ENCODE results near the gene PPP1R9B.

PPP1R9B gene

DNA sequence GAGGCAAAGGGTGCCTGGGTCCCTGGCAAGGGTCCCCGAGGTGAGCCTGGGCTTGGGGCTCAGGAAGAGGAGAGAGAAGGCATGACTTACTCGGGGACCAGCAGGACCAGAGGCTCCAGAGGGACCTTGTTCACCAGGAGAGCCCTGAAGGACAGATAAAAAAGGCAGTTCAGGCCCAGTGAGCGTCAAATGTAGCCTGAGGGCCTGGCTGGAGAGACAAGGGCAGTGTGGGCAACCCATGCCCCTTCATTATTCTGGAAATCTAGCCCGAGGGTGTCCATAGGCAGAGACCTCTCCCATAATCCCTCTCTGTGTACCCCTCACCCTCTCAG lies 36.9 kb upstream of the PPP1R9B start:
- no peak for DNase-seq (ENCODE audit: low read depth)

DNA sequence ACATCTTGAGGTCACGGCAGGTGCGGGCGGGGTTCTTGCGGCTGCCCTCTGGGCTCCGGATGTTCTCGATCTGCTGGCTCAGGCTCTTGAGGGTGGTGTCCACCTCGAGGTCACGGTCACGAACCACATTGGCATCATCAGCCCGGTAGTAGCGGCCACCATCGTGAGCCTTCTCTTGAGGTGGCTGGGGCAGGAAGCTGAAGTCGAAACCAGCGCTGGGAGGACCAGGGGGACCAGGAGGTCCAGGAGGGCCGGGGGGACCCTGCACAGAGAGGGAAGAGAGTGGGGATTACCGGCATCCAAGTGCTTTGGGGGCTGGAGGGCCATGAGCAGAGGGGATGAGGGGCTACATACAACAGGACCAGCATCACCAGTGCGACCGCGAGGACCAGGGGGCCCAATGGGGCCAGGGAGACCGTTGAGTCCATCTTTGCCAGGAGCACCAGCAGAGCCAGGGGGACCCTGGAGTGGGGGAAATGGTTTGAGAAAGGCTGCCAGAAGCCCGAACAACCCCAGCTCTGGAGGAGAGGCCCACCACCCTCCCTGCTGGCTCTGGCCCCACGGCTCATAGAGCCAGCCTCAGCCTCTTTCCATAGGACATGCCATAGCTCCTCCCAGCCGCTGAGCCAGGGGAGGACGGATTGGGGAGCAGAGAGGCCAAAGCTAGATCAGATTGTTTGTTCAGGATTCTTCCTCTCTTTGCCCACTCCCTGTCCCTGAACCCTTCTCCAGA lies 36.4 kb upstream of the PPP1R9B start:
- no peak for DNase-seq (ENCODE audit: low read depth)

DNA sequence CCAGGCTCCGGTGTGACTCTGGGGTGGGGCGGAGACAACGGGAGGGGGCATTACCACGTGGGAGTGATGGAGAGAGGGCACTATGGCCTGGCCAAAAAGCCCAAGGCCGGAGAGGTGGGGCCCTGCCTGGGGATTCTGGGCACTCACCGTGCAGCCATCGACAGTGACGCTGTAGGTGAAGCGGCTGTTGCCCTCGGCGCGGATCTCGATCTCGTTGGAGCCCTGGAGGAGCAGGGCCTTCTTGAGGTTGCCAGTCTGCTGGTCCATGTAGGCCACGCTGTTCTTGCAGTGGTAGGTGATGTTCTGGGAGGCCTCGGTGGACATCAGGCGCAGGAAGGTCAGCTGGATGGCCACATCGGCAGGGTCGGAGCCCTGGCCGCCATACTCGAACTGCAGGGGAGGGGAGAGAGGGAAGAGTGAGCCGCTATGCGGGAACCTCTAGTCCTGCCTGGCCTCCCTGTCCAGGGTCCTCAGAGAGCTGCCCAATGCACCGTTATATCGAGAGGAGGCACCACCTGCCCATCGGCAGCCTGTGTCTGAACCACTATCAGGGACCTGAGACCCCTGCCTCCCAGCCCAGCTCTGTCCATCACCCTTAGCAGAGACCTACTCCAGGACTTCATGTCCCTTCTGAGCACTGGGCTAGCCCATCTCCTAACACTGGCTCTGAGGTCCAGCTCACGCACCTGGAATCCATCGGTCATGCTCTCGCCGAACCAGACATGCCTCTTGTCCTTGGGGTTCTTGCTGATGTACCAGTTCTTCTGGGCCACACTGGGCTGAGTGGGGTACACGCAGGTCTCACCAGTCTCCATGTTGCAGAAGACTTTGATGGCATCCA lies 35.4 kb upstream of the PPP1R9B start:
- no peak for DNase-seq (ENCODE audit: low read depth)

DNA sequence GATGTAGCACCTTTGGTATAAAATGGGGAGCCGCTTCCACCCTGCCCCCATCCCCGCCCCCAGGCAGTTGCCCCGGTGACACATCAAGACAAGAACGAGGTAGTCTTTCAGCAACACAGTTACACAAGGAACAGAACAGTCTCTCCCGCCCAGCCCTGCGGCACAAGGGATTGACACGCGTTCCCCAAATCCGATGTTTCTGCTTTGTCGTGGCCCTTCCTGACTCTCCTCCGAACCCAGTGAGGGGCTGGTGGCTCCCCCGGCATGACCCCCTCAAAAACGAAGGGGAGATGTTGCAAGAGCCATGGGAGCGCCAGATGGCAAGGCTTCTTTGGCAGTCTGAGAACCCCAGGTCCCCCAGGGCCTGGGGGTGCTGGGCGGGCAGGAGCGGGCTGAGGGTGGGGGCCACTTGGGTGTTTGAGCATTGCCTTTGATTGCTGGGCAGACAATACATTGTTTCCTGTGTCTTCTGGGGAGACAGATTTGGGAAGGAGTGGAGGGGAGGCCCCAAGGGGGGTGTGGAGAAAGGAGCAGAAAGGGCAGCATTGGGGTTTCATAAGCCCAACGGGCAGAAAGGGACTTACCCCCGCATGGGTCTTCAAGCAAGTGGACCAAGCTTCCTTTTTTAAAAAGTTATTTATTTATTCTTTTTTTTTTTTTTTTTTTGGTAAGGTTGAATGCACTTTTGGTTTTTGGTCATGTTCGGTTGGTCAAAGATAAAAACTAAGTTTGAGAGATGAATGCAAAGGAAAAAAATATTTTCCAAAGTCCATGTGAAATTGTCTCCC lies 34.3 kb upstream of the PPP1R9B start:
- no peak for DNase-seq (ENCODE audit: low read depth)

DNA sequence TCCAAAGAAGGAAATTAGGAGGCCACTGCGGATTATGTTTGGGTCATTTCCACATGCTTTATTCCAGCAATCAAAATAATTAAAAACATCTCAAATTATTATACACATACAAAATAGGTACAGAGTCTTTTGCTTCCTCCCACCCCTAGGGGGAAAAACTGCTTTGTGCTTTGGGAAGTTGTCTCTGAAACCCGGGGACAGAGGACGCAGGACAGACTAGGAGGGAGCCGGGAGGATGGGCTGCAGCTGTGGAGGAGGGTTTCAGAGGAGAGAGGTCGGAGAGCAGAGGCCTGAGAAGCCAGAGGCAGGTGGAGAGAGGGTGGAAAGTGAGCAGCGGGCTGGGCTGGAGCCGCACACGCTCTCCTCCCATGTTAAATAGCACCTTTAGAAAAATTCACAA lies 33.6 kb upstream of the PPP1R9B start:
- DNase-seq (ENCODE audit: low read depth) = no peak

DNA sequence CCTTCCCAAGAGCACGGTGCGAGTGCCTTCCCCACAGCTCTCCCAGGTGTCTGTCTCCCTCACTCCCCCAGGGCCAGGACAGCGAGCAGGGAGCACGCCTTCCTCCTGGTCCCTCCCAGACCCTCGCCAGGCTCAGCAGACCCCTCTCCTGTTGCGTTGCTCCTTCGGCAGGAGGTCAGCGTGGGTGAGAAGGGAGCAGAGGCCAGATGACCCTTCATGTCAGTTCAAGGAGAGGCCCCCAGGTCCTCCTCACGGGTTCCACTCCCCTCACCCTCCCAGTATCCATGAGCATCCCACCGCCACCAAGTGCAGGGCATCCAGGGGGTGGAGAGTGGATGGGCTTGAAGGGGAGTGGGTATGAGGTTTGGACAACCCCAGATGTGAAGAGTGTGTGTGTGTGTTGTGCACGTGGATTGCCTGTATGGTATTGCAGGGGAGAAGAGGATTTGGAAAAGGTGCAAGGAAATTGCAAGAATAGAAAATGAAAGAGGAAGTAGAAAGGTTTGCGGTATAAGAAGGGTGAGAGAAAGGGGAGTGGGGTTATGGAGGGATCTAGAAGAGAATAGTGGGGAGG lies 33.0 kb upstream of the PPP1R9B start:
- no peak for DNase-seq (ENCODE audit: low read depth)

DNA sequence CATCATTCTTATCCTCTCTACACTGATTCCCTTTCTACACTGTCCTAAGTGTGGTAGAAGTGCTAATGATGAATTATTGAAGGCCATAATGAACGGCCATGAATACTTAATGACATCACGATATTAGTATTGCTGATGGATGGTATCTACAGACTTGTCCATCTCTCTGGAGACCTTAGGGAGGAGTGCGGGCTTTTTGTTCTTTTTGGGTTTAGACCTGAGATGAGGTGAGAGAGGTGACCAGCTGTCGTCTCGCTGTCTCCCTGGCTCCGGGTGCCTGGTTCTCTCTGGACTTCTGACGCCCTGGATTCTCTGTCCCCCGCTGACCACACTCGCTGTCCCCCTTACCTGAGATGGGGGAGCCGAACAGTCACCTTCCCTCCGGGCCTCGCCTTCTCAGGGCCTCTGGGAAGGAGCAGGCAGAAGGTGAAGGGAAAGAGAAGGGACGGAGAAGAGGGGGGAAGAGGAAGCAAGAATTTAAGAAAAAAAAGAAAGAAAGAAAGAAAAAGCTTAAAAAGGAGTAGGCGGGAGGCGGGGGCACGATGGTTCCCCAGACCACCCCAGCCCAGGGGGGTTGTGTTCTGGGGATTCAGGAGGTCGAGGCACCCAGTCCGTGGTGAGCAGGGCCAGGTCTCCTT lies 32.4 kb upstream of the PPP1R9B start:
- DNase-seq (ENCODE audit: low read depth) = no peak

DNA sequence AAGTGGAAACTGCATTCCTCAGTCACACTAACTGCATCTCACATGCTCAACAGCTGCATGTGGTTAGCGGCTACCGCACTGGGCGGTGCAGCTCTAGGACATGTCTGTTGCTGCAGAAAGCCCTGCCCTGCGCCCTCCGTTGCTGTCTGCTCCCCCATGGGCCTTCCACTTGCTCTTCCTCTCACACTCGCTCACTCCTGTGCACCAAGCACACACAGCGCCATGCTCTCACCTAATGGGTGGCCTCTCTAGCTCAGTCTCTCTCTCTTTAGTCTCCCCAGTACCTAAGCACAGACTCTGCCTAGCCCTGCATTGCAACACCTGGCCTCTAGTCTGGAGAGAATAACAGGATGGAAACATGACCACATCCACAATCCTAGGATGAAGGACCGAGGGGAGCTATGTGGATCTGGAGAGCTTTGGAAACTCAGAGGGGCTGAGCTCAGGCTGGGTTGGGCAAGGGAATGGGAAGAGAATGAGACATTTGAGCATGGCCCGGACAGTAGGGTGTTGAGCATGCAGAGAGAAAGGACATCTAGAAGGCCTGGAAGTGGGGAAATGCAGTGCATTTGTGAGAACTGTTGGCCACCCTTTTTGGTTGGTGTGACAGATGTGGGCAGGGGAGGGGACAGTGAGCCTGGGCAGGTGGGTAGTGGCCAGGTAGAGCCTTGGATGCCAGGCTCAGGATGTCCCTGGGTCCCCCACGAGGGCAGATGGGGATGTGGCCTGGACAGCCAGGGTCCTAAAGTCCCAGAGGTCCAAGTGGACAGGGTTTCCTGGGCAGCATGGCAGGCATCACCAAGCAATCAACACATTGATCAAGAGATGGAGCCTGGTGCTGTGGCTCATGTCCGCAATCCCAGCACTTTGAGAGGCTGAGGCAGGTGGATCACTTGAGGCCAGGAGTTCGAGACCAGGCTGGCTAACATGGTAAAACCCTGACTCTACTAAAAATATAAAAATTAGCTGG lies 31.4 kb upstream of the PPP1R9B start:
- no peak for DNase-seq (ENCODE audit: low read depth)

DNA sequence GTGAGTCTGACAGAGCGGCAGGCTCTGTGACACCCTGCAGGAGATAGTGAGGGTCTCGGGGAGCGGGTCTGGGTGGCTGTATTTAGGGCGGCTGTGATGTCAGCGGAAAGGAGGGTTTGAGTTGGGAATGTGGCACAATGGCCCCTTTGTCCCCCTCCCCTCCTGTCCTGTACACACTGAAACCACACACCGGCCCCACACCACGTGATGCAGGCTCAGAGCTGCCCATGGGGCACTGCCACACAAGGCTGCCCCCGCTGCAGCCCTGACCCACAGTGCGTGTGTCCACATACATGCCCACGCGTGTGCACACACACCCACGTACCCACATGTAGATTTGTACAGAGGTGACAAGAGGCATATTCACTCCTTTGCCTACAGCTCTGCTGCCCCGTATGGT lies 30.7 kb upstream of the PPP1R9B start:
- DNase-seq (ENCODE audit: low read depth) = no peak

DNA sequence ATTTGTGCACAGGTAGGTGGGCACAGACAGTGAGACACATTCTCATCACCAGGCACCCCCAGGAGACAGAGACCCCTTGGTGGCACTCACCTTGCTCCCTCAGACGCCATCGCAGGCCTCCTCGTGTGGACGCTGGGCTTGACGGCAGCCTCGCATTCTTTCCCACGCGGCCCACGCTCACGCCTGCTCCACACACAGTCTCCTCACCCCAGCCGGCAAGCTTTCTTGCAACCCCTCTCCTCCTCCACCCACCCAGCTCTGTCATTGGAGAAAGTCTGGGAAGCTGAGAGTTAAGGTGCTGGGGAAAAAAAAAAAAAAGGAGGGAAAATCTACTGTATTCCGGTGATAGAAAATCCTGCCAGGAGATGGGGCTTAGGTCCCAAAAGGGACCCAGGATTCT lies 30.1 kb upstream of the PPP1R9B start:
- DNase-seq (ENCODE audit: low read depth) = no peak

DNA sequence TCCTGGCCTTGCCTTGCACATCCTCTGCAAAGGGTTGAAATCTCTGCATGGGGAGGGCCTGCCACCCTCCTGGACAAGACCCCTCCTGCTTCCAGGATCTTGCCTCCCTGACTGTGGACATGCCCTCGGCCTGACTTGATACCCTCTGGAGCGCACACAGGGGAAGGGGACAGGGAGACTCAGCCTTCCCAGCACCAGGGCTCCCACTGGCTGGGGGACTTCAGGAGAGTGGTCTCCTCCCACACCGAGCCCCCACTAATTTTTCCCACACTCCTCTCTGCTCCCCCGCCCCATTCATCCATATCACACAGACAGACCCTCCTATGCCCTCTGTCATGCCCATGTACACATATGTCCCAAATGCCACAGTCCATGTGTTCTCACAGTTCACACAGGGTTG lies 29.6 kb upstream of the PPP1R9B start:
- DNase-seq (ENCODE audit: low read depth) = no peak

DNA sequence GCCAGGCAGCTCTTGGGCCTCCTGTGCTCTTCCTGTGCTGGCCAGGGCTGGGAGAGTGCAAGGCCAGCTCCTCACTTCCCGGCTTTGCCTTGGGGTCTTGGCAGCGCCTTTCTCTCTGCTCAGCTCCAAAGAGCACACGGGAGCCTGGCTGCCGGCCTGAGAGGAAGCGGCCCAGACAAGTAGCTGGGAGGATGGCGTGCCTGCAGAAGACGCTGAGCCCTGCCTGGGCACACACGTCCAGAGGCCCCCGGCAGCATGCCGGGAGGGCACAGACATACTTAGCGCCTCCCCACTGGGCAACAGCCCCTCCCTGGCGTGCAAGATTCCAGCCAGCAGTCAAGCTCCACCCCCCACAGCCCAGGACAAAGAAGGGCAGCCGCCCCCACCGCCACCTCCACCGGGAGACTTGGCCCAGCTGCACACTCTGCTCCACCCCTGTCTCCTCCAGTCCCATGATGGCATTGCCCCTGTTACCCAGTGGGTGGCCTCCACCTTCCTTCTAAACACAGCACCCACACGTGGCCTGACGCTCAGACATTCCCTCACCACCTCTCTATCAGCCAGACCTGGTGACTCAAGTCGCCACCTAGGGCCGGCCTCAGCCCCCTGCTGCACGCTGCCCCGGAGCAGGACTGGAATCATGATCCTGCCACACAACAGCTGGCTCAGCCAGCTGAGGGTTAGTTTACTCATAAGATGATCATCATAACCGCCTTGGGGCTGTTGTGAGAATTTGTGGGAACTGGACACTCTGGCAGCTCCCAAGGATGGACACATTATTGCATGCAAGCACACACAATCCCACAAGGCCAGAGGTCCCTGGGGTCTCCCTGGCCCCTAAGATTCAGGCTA lies 27.7 kb upstream of the PPP1R9B start:
- no peak for DNase-seq (ENCODE audit: low read depth)

DNA sequence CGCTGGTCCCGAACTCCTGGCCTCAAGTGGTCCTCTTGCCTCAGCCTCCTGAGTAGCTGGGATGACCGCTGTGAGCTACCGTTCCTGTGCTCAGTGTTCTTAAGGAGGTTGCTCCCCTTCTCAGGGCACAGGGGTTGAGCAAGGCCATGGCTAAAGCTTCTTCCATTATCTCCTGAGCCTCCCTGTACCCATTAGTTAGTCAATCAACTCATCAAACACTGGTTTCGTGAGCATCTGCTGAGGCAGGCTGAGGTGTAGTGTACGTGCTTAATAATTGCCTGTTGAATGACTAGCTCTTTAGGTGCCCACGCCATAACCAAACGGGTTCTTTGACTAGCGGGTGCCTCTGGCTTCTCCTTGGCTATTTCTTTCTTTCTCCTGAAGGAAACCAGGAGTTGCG lies 27.0 kb upstream of the PPP1R9B start:
- DNase-seq (ENCODE audit: low read depth) = no peak

DNA sequence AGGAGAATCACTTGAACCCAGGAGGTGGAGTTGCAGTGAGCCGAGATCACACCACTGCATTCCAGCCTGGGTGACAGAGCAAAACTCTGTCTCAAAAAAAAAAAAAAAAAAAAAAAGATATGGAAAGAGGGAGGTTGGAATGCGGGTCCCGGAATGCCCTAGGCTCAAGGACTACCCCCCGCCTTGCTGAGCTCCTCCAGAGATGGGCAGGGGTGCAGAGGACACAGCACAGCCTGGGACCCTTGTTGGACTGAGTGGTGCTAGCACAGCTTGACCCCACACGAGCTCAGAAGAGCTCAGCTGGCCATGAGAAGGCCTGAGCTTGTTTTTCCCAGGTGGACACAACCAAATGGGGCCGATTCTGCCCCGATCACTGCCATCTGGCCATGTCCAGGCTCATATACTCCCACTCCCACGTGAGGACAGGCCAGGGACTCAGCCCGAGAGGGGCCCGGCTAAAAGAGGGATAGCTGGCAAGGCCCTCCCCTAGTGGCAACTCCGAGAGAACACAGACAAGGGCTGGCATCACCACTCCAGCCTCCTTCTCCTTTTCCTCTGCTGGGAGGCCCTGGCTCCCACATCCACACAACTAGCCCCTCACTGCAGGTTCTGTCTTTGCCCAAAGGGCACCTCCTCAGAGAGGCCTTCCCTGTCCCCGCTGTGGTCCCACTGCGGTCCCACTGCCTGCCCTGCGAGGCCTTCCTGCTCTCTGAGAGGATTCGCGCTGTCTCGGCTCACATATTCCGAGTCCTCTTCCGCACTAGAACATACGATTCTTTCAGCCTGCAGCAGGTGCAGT lies 26.3 kb upstream of the PPP1R9B start:
- no peak for DNase-seq (ENCODE audit: low read depth)

DNA sequence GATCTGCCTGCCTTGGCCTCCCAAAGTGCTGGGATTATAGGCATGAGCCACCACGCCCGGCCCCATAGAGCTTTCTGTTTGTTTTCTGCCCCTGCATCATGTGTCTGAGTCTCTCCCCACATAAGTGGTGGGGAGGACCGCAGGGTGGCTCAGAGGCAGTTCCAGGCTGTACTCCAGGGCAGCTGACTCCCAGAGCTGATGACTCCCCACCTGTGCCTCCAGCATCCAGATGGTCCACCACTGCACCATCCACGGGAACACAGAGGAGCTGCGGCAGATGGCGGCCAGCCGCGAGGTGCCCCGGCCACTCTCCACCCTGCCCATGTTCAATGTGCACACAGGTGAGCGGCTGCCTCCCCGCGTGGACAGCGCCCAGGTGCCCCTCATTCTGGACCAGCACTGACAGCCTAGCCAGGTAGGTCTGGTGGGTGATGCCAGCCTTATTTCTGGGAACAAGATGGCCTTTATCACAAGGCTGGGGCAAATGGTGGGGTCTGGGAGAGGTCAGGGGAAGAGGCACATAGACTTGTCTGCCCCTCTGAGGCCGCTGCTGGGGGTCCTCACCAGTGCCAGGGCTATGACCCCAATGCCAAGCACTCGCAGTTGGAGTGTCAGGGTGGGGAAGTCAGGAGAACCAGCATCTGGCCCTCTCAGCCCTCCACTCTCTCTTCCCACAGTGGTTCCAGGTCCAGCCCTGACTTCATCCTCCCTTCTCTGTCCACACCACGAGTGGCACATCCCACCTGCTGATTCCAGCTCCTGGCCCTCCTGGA lies 24.7 kb upstream of the PPP1R9B start:
- no peak for DNase-seq (ENCODE audit: low read depth)

DNA sequence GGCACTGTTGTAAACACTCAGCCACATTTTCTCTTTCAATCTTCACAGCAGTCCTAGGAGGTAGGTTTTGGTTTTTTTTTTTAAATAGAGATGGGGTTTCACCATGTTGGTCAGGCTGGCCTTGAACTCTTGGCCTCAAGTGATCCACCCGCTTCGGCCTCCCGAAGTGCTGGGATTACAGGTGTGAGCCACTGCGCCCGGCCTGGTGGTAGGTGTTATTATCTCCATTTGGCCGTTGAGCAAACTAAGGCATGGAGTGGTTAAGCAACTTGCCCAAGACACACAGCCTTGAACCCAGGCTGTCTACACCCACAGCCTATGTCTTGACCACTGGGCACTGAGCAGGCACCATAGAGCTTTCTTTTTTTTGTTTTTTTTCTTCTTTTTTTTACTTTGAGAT lies 24.0 kb upstream of the PPP1R9B start:
- DNase-seq (ENCODE audit: low read depth) = no peak

DNA sequence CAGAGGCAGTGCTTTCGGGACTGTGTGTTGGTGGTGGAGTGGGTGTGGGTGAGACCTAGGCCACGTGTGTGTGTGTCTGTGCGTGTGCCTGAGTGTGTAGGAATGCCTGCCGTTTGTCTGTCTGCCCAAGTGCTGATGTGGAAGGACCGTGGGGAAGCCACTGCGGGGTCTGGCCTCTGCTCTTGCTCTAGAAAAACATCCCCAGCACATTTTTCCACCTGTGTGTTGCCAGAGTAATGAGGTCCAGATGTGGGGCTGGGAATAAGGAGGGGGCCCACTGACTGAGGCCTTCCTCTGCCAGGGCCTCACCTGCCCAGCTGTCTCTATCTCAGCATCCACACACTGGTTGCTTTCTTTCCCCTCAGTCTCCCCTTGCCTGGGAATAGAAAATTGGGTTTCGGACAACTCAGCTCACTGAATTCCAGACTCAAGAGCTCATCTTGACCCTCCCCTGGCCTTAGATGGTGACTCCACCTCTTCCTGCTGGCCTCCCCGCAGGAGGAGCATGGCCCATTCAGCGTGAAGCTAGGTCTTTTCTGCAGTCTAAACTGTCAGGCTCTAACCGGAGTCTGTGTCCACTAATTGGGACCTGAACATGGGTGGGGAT lies 23.0 kb upstream of the PPP1R9B start:
- no peak for DNase-seq (ENCODE audit: low read depth)

DNA sequence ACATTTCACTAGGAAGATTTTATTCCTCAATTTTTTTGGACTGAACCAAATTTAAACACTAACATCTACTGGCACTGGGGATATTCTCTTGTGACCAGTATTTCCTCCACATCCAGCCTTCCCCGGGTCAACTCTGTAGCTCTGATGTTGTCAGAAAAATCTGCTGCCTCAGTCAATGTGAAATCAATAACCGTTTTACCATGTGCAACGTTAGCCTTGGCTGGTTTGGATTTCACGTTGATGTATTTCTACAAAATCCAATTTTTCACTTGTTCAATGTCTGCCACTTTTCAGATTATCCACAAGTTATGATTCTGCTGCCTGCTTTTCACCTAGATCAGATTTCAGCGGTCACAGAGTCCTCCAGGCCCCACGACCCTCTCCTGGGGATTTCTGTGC lies 22.5 kb upstream of the PPP1R9B start:
- DNase-seq (ENCODE audit: low read depth) = no peak
